Measurements from ENCODE around the gene PLEKHO2. TPM values are rescaled to one million over a fixed set of nuclear protein-coding genes. Genes with fewer than 3 reads are reported as not detected.

PLEKHO2 gene, protein sequence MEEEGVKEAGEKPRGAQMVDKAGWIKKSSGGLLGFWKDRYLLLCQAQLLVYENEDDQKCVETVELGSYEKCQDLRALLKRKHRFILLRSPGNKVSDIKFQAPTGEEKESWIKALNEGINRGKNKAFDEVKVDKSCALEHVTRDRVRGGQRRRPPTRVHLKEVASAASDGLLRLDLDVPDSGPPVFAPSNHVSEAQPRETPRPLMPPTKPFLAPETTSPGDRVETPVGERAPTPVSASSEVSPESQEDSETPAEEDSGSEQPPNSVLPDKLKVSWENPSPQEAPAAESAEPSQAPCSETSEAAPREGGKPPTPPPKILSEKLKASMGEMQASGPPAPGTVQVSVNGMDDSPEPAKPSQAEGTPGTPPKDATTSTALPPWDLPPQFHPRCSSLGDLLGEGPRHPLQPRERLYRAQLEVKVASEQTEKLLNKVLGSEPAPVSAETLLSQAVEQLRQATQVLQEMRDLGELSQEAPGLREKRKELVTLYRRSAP
- total RNA-seq: 6.6 and 7.5 TPM in 2 replicates

DNA sequence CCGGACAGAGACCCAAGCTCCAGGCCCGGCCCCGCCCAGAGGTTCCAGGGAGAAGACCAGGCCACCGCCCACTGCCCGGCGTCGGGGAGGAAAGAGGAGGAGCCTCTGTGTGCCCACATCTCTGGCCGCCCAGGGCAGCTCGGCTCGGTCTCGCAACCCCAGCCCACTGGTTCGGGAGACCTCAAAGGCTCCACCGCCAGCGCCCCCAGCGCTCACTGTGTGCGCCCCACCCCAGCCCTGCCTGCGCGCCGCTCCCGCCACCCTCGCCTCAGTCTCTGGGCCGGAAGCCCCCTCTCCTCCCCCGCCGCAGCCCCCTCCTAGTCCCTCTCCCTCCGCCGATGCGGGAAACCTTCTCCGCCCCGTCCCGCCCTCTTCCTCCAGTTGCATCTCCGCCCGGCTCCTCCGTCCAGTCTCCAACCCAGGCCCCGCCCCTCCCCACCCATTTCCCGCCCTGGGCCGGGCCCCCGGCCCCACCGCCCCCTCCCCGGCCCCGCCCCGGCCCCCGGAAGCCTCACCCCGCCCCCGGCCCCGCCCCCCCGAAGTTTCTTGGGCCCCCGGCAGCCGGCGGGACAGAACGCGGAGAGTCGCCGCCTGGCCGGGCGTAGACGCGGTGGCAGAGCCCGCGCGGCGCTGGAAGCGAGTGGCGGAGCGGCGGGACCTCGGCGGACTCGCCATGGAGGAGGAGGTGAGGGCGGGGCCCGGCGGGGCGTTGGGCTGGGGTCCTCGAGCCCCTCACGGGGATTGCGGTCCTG, at the start of gene PLEKHO2:
Gene PLEKHO2 (plus strand): TSS at position 572 of the 752 bp plus-strand sequence. CDS start 102 bp downstream, at position 674.

DNA sequence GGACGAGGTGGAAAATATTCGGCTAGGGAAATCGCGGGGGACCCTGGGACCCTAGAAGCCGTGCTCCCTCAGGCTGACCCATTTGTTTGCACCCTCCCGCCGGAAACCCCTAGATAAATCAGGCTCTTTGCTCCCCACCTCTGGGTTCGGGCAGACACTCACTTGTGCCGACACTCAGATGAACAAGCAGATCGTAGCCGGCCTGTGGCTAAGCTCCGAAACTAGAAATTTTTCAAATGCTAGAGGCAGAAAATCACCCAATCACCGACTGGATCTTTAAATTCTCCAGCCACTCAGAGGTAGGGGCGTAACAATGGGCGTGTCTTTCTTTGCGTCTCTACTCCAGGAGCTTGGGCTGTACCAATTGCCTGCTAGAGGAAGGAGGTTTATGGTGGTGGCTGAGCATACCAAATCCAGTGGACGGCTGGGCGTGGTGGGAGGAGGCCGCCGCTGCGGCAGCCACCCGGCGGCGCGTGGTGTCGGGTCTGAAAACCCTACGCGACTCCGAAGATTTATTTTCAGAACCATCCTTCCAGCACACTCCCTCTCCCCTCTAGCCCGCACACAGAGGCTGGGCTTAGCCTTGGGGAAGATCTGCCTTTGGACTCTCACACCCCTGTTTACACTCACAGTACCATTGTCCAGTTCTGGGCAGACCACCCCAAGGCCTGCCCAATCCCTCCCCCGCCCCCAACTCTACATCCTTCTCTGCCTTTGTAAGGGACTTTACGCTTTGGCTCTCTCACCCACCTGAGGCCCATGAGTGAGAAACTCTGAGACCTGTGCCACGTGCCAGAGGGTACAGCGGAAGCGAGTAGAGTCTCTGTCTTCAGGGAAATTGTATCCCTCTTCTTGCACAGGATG, 16.1 kb upstream of the PLEKHO2 start, which contains the start of gene PIF1:
Gene PIF1 (minus strand): TSS at position 217 of the 864 bp plus-strand sequence. CDS start 1,312 bp downstream, outside the sequence.

DNA sequence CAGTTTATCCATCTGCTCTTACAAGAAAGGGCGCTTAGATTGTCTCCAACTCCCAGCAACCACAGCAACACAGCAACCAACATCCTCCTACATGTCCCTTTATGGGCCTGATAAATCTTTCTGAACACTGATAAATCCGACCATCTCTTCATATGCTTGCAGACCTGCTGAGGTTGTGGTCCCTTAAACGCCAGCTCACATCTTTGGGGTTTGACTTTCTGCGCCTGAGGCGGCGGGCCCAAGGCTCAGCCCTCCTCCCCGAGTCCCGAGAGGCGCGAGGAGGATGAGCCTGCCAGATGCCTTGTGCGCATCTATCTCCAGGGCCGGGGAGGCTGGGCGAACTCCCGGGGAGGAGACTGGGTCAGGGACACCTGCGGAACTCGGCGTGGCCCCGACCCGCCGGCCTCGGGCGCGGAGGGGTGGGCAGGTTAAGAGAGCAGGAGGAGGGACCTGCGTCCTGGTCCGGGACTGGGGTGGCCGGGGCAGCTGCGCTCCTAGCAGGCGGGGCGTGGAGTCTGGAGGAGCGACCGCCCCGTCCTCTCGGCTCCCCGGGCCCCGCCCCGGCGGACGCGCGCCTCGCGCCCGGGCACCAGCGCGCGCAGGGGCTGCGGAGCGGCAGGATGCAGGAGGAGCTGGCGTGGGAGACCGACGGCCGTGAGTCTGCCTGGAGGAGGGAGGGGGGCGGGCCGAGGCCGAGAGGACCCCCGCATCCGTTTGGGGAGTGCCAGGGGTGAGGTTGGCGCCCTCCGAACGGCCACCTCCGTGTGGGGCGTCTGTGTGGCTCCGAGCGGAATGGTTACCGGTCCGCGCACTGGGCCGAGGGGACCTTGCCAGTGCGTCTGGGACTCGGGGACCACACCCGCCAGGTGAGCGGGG, 69.8 kb downstream of the PLEKHO2 start, which contains the start of gene ANKDD1A:
Gene ANKDD1A (plus strand): TSS at position 592 of the 876 bp plus-strand sequence. CDS start 29 bp downstream, at position 621.

Other genes with a start within 250 kb of the PLEKHO2 start
- not detected in 2 replicates for gene RBPMS2, start 66.3 kb upstream of the PLEKHO2 start, total RNA-seq
- gene PIF1, start 16.3 kb upstream of the PLEKHO2 start, total RNA-seq: 0.21 and 0.72 TPM in 2 replicates
- gene ANKDD1A, start 70.0 kb downstream of the PLEKHO2 start, total RNA-seq: 4.5 and 4.6 TPM in 2 replicates
- gene SPG21, start 148.0 kb downstream of the PLEKHO2 start, total RNA-seq: 95.4 and 99.3 TPM in 2 replicates
- gene MTFMT, start 187.7 kb downstream of the PLEKHO2 start, total RNA-seq: 24.6 and 32.8 TPM in 2 replicates
- gene SLC51B, start 203.5 kb downstream of the PLEKHO2 start, total RNA-seq: not detected in 2 replicates
- gene RASL12, start 226.1 kb downstream of the PLEKHO2 start, total RNA-seq: not detected in 2 replicates
- under 0.01 TPM in 1 of 2 replicates, not detected in the other for gene KBTBD13, start 234.8 kb downstream of the PLEKHO2 start, total RNA-seq

Data from tracheal epithelial cell (primary cell).